ENCODE measurements around the gene ENG.
A peak's percentile ranks its signal among the peaks of the same experiment; 100 is the strongest.
"Not testable (repeated sequence)": the region's sequence is repeated elsewhere in the genome, so short reads cannot be mapped to it uniquely, and the experiment has no call there.

Gene ENG

GRCh38 chr9:127878652-127879390 lies 24.4 kb upstream of the ENG start:
- DNase-seq (ENCODE audit: low read depth in 2 of 2, low spot score in 1 of 2): no peak

- no peak for DNase-seq (ENCODE audit: low read depth in 2 of 2, low spot score in 1 of 2)
These were observed 23.7 kb upstream of the ENG start for GRCh38 chr9:127878001-127878651.

GRCh38 chr9:127877566-127877998 lies 23.1 kb upstream of the ENG start, which contains the start of gene AK1:
AK1 (minus strand) TSS chr9:127877675; CDS start chr9:127874617, 3,058 bp downstream.
- DNase-seq (ENCODE audit: low read depth in 2 of 2, low spot score in 1 of 2): no peak

- DNase-seq (ENCODE audit: low read depth in 2 of 2, low spot score in 1 of 2): no peak
These were observed 22.5 kb upstream of the ENG start for GRCh38 chr9:127876764-127877562.

- DNase-seq (ENCODE audit: low read depth in 2 of 2, low spot score in 1 of 2): no peak
These were observed 21.7 kb upstream of the ENG start for GRCh38 chr9:127876026-127876763.

DNA sequence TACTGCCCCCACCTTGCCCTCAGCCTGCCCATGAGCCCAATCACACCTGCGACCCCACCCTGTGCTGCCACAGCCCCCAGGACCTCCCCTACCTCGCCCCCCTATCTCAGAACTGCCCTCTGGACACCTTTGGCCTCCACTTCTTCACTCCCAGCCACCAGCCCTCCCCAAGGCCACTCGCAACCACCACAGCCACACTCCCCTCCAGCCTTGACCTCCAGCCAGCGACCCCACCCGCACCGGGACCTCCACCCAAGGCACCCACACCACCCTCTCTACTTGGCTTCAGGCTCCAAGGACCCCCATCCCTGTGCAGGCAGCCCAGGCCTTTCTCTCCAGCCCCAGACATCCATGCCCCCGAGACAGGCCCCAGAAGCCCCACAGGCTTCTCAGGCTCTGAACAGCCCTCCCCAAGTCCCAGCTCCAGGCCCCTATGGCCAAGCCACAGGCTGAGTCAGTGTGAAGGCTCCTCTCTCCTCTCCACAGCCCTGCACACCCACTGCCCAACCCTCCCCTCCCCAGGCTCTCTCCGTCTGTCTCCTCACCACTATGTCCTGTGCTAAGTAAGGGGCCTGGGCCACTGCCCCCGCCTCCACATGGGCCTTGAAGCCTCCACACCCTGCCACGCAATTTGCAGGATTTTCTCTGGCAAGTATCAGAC lies 21.0 kb upstream of the ENG start:
- no peak for DNase-seq (ENCODE audit: low read depth in 2 of 2, low spot score in 1 of 2)

DNA sequence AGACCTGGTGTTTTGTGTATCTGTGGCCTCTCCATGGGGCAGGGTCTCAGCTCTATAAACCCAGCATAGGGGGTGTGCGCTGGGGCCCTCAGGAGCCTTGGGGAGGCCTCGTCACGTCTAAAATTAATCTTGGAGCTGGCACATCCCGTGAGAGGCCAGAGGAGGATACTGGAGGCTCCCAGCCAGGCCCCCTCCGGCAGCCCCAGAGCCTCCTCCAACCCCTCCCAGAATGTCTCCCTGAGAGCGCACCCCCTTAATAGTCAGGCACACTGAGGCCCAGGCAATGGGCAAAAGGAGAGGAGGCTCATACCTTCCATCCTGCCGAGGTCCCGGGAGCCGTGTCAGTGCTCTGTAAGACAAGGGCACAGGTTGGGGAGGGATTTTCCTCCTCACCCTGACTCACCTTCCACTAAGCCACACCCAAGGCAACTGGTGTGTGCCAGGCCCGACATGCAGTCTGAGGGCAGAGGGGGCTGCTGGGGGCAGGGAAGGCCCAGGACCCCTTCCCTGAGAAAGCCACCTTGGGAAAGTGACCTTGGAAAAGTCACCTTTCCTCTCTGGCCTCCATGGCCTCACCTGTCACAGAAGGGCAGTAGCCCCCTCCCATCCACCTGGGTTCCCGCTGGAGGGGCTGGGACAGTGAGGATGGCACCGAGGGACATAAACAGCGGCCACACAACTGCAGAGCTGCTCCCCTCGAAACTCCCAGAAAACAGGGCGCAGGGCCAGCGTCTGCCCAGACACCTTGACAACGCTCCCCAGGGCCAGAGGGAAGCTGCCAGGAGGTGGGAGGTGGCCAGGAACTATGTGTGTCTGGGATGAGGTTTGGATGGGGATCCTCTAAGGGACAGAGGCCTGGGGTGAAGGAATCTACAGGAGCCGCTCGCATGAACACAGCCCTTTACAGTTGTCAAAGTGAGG lies 20.1 kb upstream of the ENG start:
- no peak for DNase-seq (ENCODE audit: low read depth in 2 of 2, low spot score in 1 of 2)

GRCh38 chr9:127873886-127874285 lies 19.4 kb upstream of the ENG start:
- no peak for DNase-seq (ENCODE audit: low read depth in 2 of 2, low spot score in 1 of 2)

GRCh38 chr9:127873223-127873691 lies 18.8 kb upstream of the ENG start:
- no peak for DNase-seq (ENCODE audit: low read depth in 2 of 2, low spot score in 1 of 2)

- DNase-seq (ENCODE audit: low read depth in 2 of 2, low spot score in 1 of 2): no peak
These were observed 18.1 kb upstream of the ENG start for GRCh38 chr9:127872369-127873222.

- DNase-seq (ENCODE audit: low read depth in 2 of 2, low spot score in 1 of 2): no peak
These were observed 17.1 kb upstream of the ENG start for GRCh38 chr9:127871531-127871930.

DNA sequence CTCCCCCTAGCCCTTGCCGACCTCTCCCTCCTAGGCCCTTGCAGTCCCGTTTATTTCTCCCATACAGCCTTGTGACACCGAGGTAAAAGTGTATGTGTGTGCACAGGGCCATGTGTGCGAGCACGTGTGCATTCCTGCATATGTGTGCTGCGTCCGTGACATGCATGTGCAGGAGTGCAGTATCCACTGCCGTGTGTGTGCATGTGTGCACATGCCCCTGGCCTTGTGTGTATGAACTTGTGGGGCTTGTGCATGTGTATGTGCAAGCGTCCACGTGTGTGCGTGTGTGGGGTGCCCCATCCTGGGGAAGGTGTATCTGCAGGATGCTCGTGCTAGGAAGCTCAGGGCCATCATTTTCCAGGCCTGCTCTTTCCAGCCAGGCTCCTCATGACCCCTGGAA lies 16.4 kb upstream of the ENG start:
- no peak for DNase-seq (ENCODE audit: low read depth in 2 of 2, low spot score in 1 of 2)

- DNase-seq (ENCODE audit: low read depth in 2 of 2, low spot score in 1 of 2): not testable (repeated sequence)
These were observed 15.7 kb upstream of the ENG start for GRCh38 chr9:127870153-127870491.

DNA sequence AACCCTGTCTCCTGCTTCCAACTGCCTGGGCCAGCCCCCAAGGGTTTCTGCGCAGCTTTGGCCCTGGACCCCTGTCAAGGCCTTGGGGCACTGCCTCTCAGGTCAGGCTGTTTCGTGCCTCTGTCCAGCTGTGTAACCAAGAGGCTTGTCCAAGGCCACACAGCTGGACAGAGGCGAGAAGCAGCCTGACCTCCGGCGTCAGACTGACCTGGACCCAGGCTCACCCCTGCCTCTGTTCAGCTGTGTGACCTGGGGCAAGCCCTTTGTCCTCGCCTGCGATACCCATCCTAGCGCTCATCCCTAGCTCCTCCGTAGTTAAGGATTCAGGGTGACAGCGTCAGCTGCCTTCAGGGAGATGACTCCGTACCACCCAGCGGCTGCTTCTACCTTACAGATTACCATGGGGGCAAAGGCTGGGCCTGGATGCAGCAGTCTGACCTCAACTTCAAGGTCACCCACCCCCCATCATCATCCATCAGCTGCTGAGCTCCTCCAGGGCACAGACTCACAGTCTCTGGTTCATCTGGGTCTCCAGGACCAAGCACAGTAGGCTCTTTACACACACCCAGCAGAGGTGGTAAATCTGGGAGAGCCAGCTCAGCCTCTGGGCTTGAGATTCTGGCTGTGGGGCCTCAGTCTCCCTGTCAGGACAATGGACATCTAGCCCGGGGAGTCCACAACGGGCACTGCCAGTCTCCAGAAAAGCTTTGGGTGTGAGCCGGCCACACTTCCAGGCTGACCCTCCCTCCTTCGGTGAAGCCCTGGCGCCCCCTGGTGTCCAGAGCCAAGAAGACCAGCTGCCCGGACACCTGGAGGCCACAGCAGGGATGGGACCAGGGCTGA lies 15.1 kb upstream of the ENG start:
- DNase-seq (ENCODE audit: low read depth in 2 of 2, low spot score in 1 of 2): peak; percentile 46 to 64

GRCh38 chr9:127868278-127868902 lies 13.9 kb upstream of the ENG start:
- no peak for DNase-seq (ENCODE audit: low read depth in 2 of 2, low spot score in 1 of 2)

DNA sequence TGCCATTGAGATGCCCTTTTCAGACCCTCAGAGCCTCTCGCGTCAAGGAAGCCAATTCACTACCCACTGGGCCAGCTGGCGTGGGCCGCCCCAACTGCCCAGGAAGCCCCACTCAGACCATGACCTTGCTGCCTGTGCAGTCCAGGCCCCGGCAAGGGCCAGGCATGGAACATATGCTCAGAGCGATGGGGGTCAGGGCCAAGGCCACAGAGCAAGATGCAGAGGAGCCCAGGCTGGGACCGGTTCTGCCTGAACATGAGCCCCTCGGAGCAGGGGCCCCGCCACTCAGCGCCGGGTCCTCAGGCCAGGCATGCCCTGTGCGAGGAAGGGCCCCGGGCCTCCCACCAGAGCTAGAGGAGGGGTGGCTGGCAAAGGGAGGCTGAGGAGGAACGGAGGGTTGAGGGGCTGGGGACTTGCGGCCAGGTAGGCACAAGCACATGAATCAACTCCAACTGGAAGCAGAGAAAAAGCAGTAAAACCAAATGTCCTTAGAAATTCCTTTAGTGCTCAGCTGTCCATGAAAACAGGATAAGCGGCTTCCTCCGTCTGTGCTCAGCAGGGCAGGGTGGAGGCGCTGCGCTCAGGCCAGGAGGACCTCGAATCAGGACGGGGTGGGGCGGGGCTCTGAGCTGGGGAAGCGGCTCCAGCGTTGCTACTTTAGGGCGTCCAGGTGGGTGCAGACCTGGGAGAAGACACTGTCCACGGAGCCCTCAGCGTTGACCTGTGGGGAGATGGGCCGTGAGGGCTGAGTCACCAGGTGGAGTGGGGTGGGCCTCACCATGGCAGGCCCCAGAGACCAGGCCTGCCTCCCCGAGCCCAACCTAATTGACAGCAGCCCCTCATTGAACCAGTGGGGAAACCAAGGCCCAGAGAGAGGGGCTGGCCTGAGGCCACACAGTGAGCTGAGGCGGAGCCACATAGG lies 13.2 kb upstream of the ENG start:
- DNase-seq (ENCODE audit: low read depth in 2 of 2, low spot score in 1 of 2): no peak

Data from stimulated activated CD8-positive, alpha-beta memory T cell treated with anti-CD3 and anti-CD28 coated beads, Interleukin-4, amount 100 ng/mL, for 1 hour (primary cell).